GM12878 (cell line): ENCODE data around the gene TMEM127. TPM values are rescaled to one million over a fixed set of nuclear protein-coding genes. Genes with fewer than 3 reads are reported as not detected.

Experiments used
- ATAC-seq: fragments of 200-7000 bp; cut with Tn5 transposase; 3 replicates; pipeline ENCODE4 v1.9.1; 2020; ENCODE audit warnings: mild to moderate bottlenecking, moderate library complexity
- BruUV-seq: library from RNA; stranded (reverse); fragments of 400-500 nt; replicated peaks from 2 replicates; lab custom pipeline; 2021; lab: Mats Ljungman, UMichigan
- CTCF ChIA-PET: fragments of 300-600 bp; sonication (Branson Sonifier 250); formaldehyde crosslinking; extraction: SDS; loops from one replicate; lab custom pipeline; 2021; ENCODE audit warnings: inconsistent platforms; lab: Yijun Ruan, JAX
- POLR2A ChIA-PET: fragments of 350-600 bp; formaldehyde crosslinking; extraction: SDS; loops from one replicate; lab custom pipeline; 2021; ENCODE audit warnings: inconsistent platforms; lab: Charles Lee
- RAD21 ChIA-PET: fragments of 300-600 bp; sonication (Branson Sonifier 250); formaldehyde crosslinking; loops from one replicate; lab custom pipeline; 2023; ENCODE audit warnings: antibody characterized with exemption; ENCODE audit not compliant: unreplicated experiment; lab: Charles Lee
- SMC1A ChIA-PET: fragments of 300-600 bp; sonication (Branson Sonifier 250); formaldehyde crosslinking; loops from one replicate; lab custom pipeline; 2023; ENCODE audit not compliant: unreplicated experiment, uncharacterized antibody; lab: Charles Lee
- DNase-seq: peaks from one replicate; pipeline ENCODE4 v3.0.0-alpha.2; 2011; ENCODE audit warnings: low read depth, low spot score
- FAIRE-seq: peaks from 3 replicates; lab custom pipeline; 2011; peaks lifted over from hg19 to GRCh38; lab: Jason Lieb, UNC
- H2AFZ ChIP-seq: 2 replicates; pipeline ENCODE4 v1.6.0; 2011; ENCODE audit warnings: low read depth, low read length, control low read depth; ENCODE audit not compliant: control insufficient read depth
- H3K27ac ChIP-seq: 2 replicates; pipeline ENCODE4 v1.5.1; 2011; ENCODE audit warnings: control low read depth; ENCODE audit not compliant: control insufficient read depth, insufficient read depth
- H3K27me3 ChIP-seq, 2 experiments: replicated peaks in 1 of 2; 2 replicates each; pipeline versions ENCODE4 v1.6.0 to v1.6.1; 2011; ENCODE audit warnings: low read length in 1 of 2; ENCODE audit not compliant: control insufficient read depth in 2 of 2, insufficient read depth in 2 of 2
- H3K36me3 ChIP-seq, 2 experiments: 2 replicates each; pipeline ENCODE4 v1.5.1; 2011; ENCODE audit warnings: low read length in 1 of 2; ENCODE audit not compliant: control insufficient read depth in 2 of 2, insufficient read depth in 2 of 2
- H3K4me1 ChIP-seq: 2 replicates; pipeline ENCODE4 v1.6.1; 2011; ENCODE audit warnings: mild to moderate bottlenecking, low read length, moderate library complexity, mixed read lengths; ENCODE audit not compliant: control insufficient read depth, insufficient read depth
- H3K4me2 ChIP-seq: 2 replicates; pipeline ENCODE4 v1.6.0; 2011; ENCODE audit warnings: control low read depth; ENCODE audit not compliant: control insufficient read depth, insufficient read depth
- H3K4me3 ChIP-seq: fragments of 200-600 bp; sonication (generic); 2 replicates; pipeline ENCODE4 v1.5.1; 2016
- H3K79me2 ChIP-seq: 2 replicates; pipeline ENCODE4 v1.6.0; 2011; ENCODE audit warnings: low read length; ENCODE audit not compliant: control insufficient read depth, insufficient read depth
- H3K9ac ChIP-seq: 2 replicates; pipeline ENCODE4 v1.8.0; 2011; ENCODE audit warnings: low read length, control low read depth, mixed read lengths; ENCODE audit not compliant: control insufficient read depth, insufficient read depth
- H3K9me3 ChIP-seq: replicated peaks from 3 replicates; pipeline ENCODE4 v1.5.1; 2011; ENCODE audit warnings: mild to moderate bottlenecking, low read length; ENCODE audit not compliant: control insufficient read depth, insufficient read depth
- H4K20me1 ChIP-seq: 2 replicates; pipeline ENCODE4 v1.6.0; 2011; ENCODE audit not compliant: control insufficient read depth, insufficient read depth
- BCL3 ChIP-seq: IDR thresholded peaks from 2 replicates; pipeline ENCODE4 v1.6.1; 2011; ENCODE audit warnings: borderline replicate concordance, low read depth, mild to moderate bottlenecking, moderate library complexity, low read length; ENCODE audit not compliant: insufficient read depth, poor library complexity, severe bottlenecking
- CTCF ChIP-seq, 3 experiments: IDR thresholded peaks in 2 of 3; conservative IDR thresholded peaks in 1 of 3; 2 replicates each; pipeline ENCODE4 v1.5.1; 2011; ENCODE audit warnings: low read depth in 3 of 3, low read length in 3 of 3, mild to moderate bottlenecking in 3 of 3, control low read depth in 2 of 3, moderate library complexity in 2 of 3, inconsistent platforms in 1 of 3, mixed read lengths in 1 of 3; ENCODE audit not compliant: control insufficient read depth in 2 of 3, insufficient read depth in 1 of 3; ENCODE audit errors: extremely low read depth in 1 of 3
- MAX ChIP-seq: IDR thresholded peaks from 2 replicates; pipeline ENCODE4 v1.6.1; 2012; ENCODE audit warnings: low read depth, low read length, improper control_type of control experiment
- RAD21 ChIP-seq: IDR thresholded peaks from 2 replicates; pipeline ENCODE4 v1.6.1; 2011; ENCODE audit warnings: mild to moderate bottlenecking, low read depth, low read length, moderate library complexity; ENCODE audit not compliant: insufficient read depth
- YY1 ChIP-seq: IDR thresholded peaks from 2 replicates; pipeline ENCODE4 v1.6.1; 2011; ENCODE audit warnings: low read depth, mild to moderate bottlenecking, low read length
- ZBTB33 ChIP-seq: fragments of 450-650 bp; IDR thresholded peaks from 2 replicates; pipeline ENCODE4 v1.6.1; 2017; ENCODE audit warnings: mild to moderate bottlenecking
- WGBS: methylation state at CpG from one replicate; pipeline ENCODE4 v1.1.6; 2016; ENCODE audit warnings: low lambda C conversion rate; ENCODE audit not compliant: insufficient replicate concordance, insufficient coverage; ENCODE audit errors: missing lambda C conversion rate; 5-methylcytosine and 5-hydroxymethylcytosine counted together
- in situ Hi-C: fragments of 300-500 bp; cut with MboI; formaldehyde crosslinking; loops from 9 replicates; pipeline ENCODE4 v1.14.3; 2018; ENCODE audit warnings: mixed read lengths
- intact Hi-C: fragments of 100-400 bp; cut with micrococcal nuclease; formaldehyde crosslinking; loops from one replicate; pipeline ENCODE4 v1.14.2; 2022; ENCODE audit not compliant: unreplicated experiment
- polyA plus RNA-seq, 11 experiments: library from polyadenylated mRNA; depleted of rRNA in 4 of 11; unstranded in 6 of 11; stranded (reverse) in 5 of 11; fragments of >200 nt; fragmentation: Nextera tagmentation in 4 of 11; fragmentation: Illumina TruSeq in 1 of 11; extraction: Ambion mirVana in 4 of 11; extraction: Trizol in 1 of 11; gene quantifications; 1 replicate in 1 of 11; 2 replicates in 10 of 11; pipeline versions ENCODE4 v1.2.1 to v1.2.3, GENCODE V29; 2011 to 2016; ENCODE audit warnings: inconsistent platforms in 2 of 11, missing spikeins in 2 of 11, low read depth in 1 of 11
- total RNA-seq, 4 experiments: library from RNA; depleted of rRNA in 3 of 4; stranded (reverse); fragments of >200 nt in 3 of 4; fragmentation: Illumina TruSeq in 1 of 4; extraction: Trizol in 1 of 4; gene quantifications; 2 replicates each; pipeline versions ENCODE4 v1.2.1 to v1.2.3, GENCODE V29; 2013 to 2021

The TMEM127 gene
- total and polyA plus RNA-seq, 10 of the 15 experiments (the other 5 are each of a cell fraction or from before 2014, with no cell fraction given) = 2.6 to 27.2 (median 17.7) TPM

- H3K4me3 ChIP-seq = peak overlapping the region; percentile 98; the same call in 1 of the 2 replicates
These were observed 1.6 kb upstream of the TMEM127 start for GRCh38 chr2:96267159-96267971.

More at GRCh38 chr2:96267159-96267971, 1.6 kb upstream of the TMEM127 start:
- ChIA-PET POLR2A (interaction anchor here (0.5 to 1.2 kb wide), 20 partner anchors 10 to 1323 kb away, joined by 3 to 10 read pairs (median 6); partner anchors contain the start of genes KANSL3 and STARD7), CTCF (interaction anchor here (0.6 to 1.8 kb wide), 17 partner anchors 13 to 275 kb away, joined by 3 to 9 read pairs (median 4); partner anchors contain the start of gene ASTL), SMC1A (interaction anchor here (0.7 to 1.3 kb wide), 8 partner anchors 9 to 80 kb away, joined by 3 to 6 read pairs (median 4); no protein-coding TSS in a partner anchor), RAD21 (interaction anchor here (0.6 to 1.7 kb wide), 19 partner anchors 33 to 534 kb away, joined by 3 to 11 read pairs (median 4); partner anchors contain the start of gene SNRNP200)
- DNase-seq (no peak), FAIRE-seq (no peak), ATAC-seq (peak; percentile 14)
- Histone ChIP-seq H3K9ac (peak overlapping the region; percentile 79; the same call in 1 of the 2 replicates), H3K4me2 (peak overlapping the region; percentile 70), H3K27me3 (no peaks in the 10 kb centered on the region), H4K20me1 (no peaks in the 10 kb centered on the region), H3K27ac (peak overlapping the region; percentile 79; the same call in 1 of the 2 replicates), H2AFZ (no peak overlapping the region), H3K79me2 (peaks cover 47% of the 10 kb centered on the region), H3K4me1 (peaks cover 13% of the 10 kb centered on the region; the same call in 1 of the 2 replicates), H3K36me3 (peaks cover 8 to 21% of the 10 kb centered on the region in 2 experiments), H3K9me3 (no peaks in the 10 kb centered on the region)
- TF ChIP-seq ZBTB33 (peak; percentile 79; the same call in 1 of the 2 replicates), CTCF (IDR thresholded peaks at IDR 0.05 in 2 of 3, conservative IDR thresholded peaks at IDR 0.05 in 1 of 3; ENCODE audit: control insufficient read depth in 2 of 3, extremely low read depth in 1 of 3, insufficient read depth in 1 of 3, low read depth in 3 of 3, low read length in 3 of 3) (peak; percentile 42 to 63 (median 54)), BCL3 (peak; percentile 52), MAX (no peak), RAD21 (peak; percentile 60), YY1 (0 out of 2 replicates have a peak, but pooled peaks have one; percentile 24)
- intact Hi-C loops = loop anchor here (5.0 kb wide), 2 partner anchors 55 to 150 kb away; partner anchors contain the start of gene ADRA2B
- WGBS = 68% methylated on average over 12 of the region's 12 CpGs
- in situ Hi-C loops = loop anchor here (25.0 kb wide), 1 partner anchor 255 kb away; no protein-coding TSS in a partner anchor
- BruUV-seq = no TSS peak
